Heart left ventricle (tissue), 13 donors: Measurements from ENCODE around the gene WIPF3.

Source experiments
- POLR2A ChIP-seq, 2 donors: fragments of 450-650 bp; IDR thresholded peaks; one replicate each; pipeline ENCODE4 v1.6.1; 2017; ENCODE audit warnings: antibody characterized with exemption in 2 of 2, mild to moderate bottlenecking in 2 of 2, moderate library complexity in 2 of 2
- TF ChIP-seq, protein P1 (sequence below), 12 donors: fragments of 200-600 bp; sonication (generic) in 4 of 12; IDR thresholded peaks; one replicate each; pipeline versions ENCODE4 v1.5.0 to v1.8.0; 2018 to 2022; ENCODE audit warnings: antibody characterized with exemption in 12 of 12, mild to moderate bottlenecking in 5 of 12
- donor health status: ischemic (EF 13 %, LVEDD 7.1; RV severe dilation, severe dysfunction).
- donor health status: DM: no; HTN: yes; CAD: no.
- donor health status: DM: no; HTN: no; CAD: no.
- donor health status: ischemic (EF 25% LVEDD 6.9; RV normal size, moderate dysfunction).
- donor health status: ischemic (EF 25% LVEDD 5.7; RV mildly dilated, moderate dysfunction).
- donor health status: ischemic (EF 35%, LVEDD 5.7; RV mildly dilated, moderate dysfunction).
- donor health status: nonischemic (EF 11% LVEDD 7.7; RV severe dilation, severe dysfunction).
- donor health status: DM: yes; HTN: yes; CAD: no.
- donor health status: PGD.
- donor health status: ischemic (EF 29% LVEDD 5.4; RV normal size, mild dysfunction).
- donor health status: nonischemic (EF 23%, LVEDD 6.1; RV moderate dilation, normal function).

GRCh38 chr7:29793507-29793906 lies 12.8 kb upstream of the WIPF3 start:
- no peak for TF ChIP-seq POLR2A (IDR thresholded peaks at IDR 0.05)
- TF ChIP-seq, protein P1, sequence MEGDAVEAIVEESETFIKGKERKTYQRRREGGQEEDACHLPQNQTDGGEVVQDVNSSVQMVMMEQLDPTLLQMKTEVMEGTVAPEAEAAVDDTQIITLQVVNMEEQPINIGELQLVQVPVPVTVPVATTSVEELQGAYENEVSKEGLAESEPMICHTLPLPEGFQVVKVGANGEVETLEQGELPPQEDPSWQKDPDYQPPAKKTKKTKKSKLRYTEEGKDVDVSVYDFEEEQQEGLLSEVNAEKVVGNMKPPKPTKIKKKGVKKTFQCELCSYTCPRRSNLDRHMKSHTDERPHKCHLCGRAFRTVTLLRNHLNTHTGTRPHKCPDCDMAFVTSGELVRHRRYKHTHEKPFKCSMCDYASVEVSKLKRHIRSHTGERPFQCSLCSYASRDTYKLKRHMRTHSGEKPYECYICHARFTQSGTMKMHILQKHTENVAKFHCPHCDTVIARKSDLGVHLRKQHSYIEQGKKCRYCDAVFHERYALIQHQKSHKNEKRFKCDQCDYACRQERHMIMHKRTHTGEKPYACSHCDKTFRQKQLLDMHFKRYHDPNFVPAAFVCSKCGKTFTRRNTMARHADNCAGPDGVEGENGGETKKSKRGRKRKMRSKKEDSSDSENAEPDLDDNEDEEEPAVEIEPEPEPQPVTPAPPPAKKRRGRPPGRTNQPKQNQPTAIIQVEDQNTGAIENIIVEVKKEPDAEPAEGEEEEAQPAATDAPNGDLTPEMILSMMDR (IDR thresholded peaks at IDR 0.05): no peak
